Stimulated activated CD4-positive, alpha-beta T cell treated with anti-CD3 and anti-CD28 coated beads, TNF-alpha, amount 100 ng/mL, for 24 hours (primary cell): Measurements from ENCODE around the gene FAM89A.

Experiments used
- DNase-seq, 3 experiments: peaks; one replicate each; pipeline ENCODE4 v3.0.0-alpha.2; 2020; ENCODE audit warnings: low read depth in 3 of 3

Gene FAM89A

DNA sequence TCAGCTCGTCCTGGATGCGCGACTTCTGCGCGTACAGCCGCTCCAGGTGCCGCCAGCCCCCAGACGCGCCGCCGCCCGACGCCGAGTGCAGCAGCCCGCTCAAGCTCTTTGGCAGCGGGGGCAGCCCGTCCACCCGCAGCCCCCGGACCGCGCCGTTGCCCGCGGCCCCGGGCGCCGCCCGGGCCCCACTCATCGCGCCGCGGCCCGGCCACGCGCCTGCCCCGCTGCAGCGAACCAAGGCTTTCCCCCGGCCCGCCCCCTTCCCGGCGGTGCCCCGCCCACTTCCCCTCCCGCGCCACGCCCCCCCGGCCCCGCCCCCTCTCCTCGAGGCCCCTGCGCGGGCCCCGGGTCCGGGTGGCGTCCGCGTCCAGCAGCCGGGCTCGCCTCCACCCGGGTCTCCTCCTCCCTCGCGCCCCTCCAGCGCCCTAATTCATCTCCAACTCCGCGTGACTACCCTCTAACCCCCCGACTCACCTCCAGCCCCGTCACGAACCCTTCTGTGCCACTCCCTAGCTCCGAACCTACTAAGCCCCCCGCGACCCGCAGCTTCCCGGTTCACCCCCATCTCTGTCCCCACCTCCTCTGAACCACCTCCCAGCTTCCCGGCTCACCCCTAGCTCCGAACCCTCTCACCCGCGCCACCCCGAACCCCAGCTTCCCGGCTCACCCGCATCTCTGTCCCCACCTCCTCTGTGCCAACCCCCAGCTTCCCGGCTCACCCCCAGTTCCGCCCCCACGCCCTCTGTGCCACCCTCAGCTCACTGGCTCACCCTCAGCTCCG is at the start of gene FAM89A:
FAM89A (minus strand) TSS at position 236 of the 781 bp plus-strand sequence; CDS start at position 193, 43 bp downstream.
- peak; percentile 44 to 71 (median 59) for DNase-seq

DNA sequence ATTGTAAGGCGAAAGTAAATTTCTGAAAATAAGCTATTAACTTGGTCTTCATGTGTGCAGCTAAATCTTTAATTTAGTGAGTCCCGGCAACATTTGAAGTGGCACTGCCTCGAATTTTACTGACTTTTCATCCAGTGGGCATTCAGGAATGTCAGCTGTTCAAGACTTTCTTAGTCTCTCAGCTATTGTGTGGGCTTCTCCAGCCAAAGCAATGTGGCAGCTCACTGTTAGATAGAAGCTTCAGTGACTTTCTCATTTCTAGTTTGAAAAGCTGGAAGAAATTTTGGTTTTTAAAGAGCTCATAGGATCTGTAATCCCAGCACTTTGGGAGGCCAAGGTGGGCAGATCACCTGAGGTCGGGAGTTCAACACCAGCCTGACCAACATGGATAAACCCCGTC is 44.3 kb upstream of the FAM89A start:
- DNase-seq = no peak

DNA sequence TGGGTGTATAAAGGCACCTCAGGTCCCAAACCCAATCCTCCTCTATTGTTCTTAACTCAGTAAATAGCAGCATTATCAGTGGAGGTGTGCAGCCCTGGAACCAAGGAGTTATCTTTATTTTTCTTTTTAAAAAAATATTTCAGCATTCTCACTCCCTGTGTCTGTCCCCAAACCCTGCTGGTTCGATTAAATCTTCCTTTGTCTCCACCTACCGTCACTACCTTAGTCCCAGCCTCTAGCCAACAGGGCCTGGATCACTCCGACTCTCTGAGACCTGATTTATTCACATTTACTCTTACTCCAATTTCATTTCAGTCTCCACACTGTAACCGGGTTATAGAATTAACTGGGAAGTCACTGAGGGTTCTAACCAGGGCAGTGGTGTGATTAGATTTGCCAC is 39.1 kb upstream of the FAM89A start:
- no peak for DNase-seq

DNA sequence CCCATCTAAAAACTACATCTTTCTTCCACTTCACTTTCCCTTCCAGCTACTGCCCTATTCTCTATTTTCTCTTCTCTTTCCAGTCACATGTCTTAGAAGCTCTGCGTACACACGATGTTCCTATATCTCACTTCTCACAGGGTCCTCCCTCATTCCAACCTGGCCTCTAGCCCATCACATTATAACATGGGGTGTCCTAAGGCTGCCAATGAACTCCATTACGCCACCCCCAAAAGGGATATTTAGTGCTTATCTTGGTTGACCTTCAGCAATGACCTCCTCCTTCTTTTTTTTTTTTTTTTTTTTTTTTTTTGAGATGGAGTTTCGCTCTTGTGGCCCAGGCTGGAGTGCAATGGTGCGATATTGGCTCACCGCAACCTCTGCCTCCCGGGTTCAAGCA is 38.2 kb upstream of the FAM89A start:
- no peak for DNase-seq

DNA sequence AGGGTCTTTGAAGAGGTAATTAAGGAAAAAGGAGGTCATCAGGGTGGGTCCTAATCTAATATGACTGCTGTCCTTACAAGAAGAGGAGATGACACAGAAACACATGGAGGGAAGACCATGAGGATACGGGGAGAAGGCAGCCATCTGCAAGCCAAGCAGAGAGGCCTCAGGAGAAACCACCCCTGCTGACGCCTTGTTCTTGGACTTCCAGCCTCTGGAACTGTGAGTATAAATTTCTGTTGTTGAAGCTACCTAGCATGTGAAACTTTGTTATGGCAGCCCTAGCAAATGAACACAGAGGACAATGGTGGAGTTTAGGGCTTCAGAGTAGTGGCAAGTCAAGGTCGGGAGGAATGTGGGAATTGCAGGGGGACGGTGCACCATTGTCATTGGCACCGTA is 36.7 kb upstream of the FAM89A start:
- no peak for DNase-seq

DNA sequence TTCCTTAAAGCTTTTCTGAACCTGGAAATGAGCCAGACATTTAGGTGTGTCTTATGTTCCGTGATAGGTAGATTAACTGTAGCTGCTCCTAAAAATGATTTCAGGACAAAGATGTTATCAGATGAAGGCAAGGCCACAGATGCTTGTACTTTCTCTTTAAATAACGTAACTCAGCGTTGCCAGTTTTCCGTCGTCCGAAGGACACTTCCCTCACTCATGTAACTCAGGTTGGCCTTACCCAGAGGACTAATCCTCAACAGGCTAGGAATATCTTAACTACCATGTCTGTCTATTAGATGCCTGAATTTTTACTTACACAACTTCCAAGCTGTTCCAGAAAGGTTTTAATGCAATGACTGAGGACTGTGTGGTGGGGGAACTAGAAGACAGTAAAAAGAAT is 35.4 kb upstream of the FAM89A start:
- DNase-seq = no peak

DNA sequence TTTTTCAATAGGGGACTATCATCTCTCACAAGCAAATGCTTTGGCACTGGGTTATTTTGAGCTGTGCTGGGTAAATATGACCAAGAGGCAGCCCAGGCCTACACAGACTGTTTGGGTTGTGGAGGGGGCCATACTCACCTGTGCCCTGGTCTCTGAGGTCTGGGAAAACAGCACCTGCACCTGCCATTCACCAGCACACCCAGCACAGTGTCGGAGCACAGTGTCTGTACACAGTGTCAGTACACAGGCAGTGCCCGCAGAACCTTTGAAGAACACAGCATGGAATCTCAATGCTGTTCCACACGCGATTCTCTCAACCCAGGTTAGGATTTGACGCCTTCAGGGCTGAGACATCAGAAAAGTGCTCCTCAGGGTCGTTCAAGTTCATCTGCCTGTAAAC is 35.0 kb upstream of the FAM89A start:
- no peak for DNase-seq

DNA sequence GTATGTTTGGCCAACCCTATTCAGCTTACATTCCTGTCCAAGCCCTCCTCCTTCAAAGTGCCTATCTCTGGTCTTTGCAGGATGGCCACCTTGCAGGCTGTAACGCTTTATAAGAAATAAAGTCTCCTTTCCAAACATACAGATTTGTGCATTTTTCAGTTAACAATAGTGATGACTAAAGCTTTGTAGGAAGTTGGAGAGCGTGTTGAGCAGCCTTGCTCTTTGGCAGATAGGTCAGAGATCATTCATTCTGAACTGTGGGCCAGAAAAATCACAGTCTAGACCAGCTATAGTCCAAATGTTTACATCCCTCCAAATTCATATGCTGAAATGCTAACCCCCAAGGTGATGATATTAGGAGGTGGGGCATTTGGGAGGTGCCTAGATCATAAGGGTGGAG is 34.0 kb upstream of the FAM89A start:
- DNase-seq = no peak

DNA sequence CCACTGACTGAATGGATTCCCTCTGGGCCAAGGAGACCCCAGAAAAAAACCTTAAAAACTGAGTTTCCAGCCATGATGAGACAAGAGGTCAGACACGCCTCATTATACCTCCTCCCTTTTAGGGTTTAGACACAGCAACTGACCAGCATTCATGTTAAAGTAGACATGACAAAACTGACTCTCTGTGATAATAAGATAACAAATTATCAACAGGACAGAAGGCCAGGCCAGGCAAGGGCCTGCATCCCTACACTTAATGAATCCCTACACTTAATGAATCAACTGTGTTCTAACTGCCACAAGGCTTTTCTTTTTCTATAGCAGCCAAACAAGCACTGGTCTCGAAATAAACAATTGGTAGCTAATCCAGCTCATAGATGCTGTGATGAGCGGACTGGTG is 33.3 kb upstream of the FAM89A start:
- no peak for DNase-seq

DNA sequence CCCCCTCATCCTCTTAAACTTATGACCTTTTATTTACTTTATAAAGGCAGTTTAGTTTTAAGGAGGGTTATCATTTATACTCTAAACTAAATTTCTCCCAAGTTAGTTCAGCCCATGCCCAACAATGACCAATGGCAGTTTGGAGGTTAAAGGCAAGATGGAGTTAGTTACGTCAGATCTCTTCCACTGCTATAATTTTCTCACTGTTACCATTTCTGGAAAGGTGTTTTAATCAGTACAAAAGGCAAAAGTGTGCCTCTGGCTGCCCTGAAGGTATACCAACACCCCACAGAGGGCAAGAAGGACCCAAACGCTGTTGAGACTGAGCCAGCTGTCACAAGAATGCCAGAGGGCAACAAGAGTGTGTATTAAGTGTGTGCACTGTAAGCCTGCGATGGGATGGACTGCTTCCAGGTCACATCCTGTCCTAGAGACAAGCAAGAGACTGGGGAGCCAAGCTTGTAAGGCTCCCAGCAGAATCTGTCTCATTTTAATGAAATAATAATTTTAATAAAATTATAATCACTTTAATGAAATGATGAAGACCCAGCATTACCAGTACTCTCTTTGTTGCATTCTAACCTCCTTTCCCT is 32.5 kb upstream of the FAM89A start:
- no peak for DNase-seq

DNA sequence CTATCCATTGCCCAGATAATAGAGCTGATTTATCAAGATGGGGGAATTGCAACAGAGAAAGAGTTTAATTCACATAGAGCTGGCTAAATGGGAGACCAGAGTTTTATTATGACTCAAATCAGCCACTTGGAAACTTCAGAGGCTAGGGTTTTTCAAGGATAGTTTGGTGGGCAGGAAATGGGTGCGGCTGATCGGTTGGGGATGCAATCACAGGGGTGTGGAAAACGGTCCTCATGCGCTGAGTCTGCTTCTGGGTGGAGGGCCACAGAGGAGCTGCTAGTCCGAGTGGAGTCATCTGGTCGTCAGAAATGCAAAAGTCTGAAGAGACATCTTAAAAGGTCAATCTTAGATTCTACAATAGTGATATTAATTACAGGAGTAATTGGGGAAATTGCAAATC is 32.0 kb upstream of the FAM89A start:
- DNase-seq = no peak

DNA sequence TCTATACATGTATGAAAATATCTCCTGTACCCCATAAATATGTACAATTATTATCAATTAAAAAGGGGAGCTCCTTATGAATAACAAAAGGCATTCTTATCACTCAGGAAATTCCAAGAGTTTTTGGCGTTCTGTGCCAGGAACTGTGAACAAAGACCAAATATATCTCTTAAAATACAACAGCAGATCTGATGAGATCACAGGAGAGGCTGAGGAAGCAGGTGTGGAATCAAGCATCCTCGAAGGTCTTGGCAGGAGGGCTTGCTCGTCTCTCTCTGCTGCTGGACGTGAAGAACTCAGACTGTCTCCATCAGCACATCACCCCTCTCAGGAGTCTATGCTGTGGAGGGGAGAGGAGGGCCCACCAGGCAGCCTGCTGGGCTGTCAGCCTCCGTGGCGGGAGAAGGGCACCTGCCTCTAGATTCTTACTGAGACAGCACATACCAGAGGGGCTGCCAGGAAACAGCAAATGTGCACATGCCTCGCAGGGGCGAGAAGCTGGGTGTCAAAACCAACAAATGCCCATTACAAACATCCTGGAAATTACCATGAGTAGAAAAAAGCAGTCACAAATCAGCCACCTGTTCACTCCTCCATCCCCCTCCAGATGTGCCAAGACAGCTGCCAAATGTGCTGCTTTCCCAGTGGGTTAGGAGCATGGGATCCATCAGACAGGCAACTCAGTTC is 30.8 kb upstream of the FAM89A start:
- DNase-seq = no peak

DNA sequence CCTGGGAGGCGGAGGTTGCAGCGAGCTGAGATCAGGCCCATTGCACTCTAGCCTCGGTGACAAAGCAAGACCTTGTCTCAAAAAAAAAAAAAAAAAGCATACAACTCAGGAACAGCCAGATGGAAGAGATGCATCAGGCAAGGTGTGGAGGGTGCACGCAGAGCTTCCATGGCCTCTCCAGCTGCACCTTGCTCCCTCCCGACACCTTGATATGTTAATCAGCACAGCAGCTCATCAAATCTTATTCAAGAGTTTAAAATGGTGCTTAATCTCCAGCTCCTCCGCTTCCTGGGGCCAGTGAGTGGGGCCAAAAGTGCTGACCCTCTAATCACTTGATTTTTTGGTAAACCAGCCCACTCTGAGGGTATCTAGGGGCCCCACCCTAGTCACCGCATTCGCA is 29.3 kb upstream of the FAM89A start:
- no peak for DNase-seq

DNA sequence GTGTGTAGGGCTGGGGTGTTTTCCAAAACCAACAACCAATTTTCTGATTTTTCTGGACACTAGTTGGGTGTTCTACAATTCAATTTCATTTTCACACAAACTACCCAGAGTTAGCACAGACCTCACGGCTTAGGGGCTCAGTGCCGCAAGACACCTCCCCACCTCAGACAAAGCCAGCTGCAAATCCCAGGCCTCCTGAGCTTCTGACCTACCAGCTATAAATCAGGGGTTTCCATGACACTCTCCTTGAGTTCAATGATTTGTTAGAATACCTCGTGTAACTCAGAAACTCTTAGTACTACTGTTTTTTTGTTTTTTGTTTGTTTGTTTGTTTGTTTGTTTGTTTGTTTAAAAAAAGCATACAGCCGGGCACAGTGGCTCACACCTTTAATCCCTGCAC is 28.7 kb upstream of the FAM89A start:
- no peak for DNase-seq

DNA sequence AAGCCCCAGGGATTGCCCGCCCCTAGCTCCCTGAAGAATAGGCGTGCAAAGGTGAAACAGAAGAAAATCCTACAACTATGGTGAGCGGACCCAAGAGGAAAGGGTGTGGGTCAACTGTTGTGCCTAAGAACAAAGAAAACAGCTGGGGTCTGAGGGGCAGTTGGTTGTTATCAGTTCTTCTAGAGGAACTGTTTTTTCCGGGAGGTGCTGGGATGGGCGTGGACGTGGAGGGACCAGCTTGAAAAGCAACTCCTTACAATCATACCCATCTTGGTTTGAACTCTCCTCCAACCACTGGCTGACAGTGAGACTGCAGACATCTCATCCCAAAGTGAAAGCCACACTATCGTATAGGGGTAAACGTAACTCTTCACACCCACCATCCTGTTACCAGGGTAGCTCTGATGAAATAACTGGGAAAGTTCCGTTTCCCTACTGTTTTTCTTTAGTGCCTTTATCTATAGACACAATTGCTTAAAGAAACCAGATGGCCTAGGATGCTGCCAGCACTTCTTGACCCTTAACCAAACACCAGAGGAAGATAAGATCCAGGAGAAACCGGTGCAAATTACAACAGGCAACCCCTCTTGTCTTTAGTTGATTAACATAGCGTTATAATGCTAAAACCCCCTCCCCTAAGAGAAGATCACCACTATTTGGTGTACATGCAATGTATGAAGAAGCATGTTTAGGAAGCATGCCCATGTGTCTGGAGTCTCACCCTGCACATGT is 25.6 kb upstream of the FAM89A start:
- no peak for DNase-seq

DNA sequence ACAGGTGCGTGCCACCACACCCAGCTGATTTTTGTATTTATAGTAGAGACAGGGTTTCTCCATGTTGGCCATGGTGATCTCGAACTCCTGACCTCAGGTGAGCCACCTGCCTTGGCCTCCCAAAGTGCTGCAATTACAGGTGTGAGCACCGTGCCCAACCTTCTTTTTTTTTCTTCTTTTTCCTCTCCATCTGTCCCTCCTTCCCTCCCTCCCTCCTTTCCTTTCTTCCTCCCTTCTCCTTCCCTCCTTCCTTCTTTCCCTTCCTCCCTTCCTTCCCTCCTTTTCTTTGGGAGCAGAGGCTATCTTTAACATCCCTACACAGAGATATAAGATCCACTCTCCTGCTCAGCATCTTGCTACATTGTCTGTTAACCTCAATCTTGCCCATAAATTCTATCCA is 24.4 kb upstream of the FAM89A start:
- no peak for DNase-seq

DNA sequence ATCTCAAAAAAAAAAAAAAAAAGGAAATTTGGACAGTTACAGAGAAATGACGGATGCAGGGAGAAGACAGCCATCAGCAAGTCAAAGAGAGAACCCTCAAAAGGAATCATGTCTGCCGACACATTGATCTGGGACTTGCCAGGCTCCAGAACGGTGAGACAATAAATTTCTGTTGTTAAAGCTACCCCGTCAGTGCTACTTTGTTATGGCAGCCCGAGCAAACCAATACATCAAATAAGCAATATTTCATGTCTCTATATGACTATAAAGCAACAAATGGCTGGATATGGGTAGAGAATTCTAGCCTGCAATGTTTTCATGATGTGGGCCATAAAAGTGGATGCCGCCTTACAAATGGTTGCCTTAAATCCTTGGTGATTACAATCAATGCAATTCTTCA is 23.3 kb upstream of the FAM89A start:
- no peak for DNase-seq

DNA sequence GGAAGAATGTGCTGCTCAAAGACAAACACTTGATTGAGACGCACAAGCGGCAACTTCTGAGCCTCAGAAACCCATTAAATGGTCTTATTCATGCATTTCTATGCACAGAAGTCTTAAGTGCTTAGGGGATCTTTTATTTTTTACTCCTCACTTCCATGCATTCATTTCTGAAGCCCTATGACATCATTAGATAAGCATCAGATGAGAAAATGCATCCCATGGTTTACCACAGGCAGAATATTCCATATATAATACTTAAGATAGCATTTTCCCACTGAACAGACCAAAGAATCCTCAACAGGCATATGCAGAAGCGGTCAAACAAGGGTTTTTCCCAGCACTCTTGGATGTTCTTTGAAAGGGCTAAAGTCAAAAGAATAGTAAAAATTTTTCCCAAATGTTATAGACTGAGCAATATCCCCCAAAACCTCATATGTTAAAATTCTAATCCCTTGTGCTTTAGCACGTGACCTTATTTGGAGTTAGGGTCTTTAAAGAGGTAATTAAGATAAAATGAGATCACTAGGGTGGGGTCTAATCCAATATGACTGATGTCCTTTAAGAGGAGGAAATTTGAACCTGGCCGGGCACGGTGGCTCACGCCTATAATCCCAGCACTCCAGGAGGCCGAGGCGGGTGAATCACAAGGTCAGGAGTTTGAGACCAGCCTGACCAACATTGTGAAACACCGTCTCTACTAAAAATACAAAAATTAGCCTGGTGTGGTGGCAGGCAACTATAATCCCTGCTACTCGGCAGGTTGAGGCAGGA is 22.6 kb upstream of the FAM89A start:
- no peak for DNase-seq

DNA sequence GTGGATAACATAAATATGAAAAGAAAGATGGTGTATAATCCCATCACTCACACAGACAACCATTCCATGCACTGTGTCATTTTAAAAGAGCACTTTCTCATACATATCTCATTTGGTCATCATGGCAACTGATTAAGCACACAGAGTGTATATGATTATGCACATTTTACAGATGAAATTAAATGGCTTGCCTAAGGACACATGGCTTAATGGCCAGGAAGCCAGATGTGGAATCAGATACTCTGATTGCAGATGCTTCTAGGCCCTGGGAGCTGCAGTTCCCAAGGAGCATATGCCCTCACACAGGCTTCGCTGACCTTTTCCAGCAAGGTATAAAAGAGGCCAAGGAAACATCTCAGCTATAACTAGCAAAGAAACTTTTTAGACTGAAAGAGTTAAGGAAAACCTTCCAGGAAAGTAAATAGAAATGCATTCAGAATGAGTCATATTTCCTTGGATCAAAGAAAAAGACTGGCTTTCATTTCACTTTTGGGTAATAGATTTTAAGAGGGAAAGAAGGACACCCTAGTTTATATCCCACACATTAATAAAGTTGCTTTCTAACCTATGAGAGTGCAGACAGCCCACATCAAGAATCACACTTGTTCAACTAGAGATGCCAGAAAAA is 19.6 kb upstream of the FAM89A start:
- no peak for DNase-seq

DNA sequence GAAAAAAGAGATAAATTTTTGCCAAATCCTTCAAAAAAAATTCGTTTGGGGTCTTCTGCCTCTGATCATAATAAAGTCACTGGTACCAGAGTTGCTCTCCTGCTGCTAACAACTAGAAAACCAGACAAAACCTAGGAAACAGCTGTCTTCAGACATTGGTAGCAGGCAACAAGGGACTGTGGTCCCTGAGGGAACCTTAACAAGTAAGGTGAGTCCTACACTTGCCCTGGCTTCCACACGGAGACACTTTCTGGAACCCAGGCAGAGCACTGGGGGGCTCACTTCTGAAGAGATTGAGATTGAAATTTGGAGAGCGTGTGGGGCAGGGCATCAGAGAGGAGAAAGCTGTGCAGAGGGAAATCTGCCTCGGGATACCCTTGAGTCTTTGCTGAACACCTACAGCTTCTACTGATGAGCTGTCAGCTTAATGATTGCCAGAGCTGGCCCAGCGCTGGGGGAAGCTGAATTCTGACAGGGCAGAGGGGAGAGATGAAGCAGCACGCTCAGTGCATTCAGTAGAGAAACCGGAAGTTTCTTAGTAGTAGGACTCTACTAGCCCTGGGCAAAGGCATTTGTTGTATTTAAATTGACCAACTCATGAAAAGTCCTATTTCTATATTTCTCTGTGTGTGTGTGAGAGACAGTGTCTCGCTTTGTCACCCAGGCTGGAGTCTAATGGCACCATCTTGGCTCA is 18.5 kb upstream of the FAM89A start:
- no peak for DNase-seq

DNA sequence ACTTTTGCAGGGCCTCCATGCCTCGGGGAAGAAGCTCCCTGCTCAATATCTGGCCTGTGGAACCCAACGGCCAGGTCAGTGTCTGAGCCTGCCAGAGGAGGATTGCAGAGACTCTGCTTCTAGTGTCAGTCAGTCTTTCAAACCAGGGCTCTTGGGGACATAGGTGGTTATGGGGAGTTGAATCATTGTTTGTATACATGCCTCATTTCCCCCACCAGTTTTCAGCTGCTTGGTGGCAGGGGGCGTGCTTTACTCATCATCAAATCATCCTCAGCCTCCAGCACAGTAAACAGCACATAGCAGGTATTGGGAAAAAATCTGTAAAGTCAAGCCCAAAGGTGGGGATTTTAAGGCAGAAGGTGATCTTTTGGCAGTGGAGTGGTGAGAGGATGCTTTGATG is 17.4 kb upstream of the FAM89A start:
- DNase-seq = no peak
